GM12873 (cell line): ENCODE results near the gene ZC3H14.

Experiments used
- TF ChIP-seq, protein P1 (sequence below): IDR thresholded peaks from 2 replicates; pipeline ENCODE4 v1.5.1; 2012; ENCODE audit warnings: low read depth, mild to moderate bottlenecking, moderate library complexity, low read length, control low read depth; ENCODE audit not compliant: insufficient read depth; ENCODE audit errors: missing control alignments

Gene ZC3H14

GRCh38 chr14:88625671-88626070 lies 62.8 kb downstream of the ZC3H14 start:
- TF ChIP-seq, protein P1, sequence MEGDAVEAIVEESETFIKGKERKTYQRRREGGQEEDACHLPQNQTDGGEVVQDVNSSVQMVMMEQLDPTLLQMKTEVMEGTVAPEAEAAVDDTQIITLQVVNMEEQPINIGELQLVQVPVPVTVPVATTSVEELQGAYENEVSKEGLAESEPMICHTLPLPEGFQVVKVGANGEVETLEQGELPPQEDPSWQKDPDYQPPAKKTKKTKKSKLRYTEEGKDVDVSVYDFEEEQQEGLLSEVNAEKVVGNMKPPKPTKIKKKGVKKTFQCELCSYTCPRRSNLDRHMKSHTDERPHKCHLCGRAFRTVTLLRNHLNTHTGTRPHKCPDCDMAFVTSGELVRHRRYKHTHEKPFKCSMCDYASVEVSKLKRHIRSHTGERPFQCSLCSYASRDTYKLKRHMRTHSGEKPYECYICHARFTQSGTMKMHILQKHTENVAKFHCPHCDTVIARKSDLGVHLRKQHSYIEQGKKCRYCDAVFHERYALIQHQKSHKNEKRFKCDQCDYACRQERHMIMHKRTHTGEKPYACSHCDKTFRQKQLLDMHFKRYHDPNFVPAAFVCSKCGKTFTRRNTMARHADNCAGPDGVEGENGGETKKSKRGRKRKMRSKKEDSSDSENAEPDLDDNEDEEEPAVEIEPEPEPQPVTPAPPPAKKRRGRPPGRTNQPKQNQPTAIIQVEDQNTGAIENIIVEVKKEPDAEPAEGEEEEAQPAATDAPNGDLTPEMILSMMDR, result no peak

DNA sequence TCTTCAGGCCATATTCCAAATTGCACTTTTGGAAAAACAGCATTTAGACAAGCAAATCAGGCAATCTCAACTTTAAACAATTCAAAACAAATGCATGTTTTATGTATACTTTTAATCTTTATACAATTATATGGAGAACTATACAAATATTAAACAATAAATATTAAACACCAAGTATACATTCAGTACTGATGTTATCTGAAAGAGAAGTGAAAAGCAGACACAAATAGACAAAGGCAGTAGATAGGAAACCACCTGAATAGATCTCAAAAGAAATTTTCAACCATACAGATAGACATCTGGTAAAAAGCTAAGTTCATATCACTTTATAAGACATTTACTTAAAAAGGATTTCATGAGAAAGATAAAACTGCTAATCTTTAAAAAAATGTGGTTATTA lies 65.2 kb downstream of the ZC3H14 start:
- TF ChIP-seq, protein P1, result no peak

DNA sequence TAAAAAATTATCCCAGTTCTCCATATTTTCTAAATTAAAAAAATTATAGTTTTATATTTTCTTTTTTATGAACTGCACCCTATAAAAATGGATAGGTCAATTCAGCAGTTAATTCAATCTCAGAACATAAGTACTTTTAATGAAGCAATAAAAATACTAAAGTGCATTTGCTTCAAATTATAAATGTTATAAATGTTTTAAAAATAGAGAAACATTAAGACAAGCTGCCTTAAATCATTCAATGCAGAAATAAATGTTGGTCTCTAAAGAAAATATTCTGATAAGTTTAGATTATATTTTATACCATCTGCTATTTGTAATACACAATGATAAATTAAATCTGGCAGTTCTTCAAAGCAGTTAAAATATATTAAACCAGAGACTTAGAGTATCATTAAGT lies 65.6 kb downstream of the ZC3H14 start:
- TF ChIP-seq, protein P1, result no peak

- TF ChIP-seq, protein P1, result no peak
Measured at GRCh38 chr14:88630565-88630964, 67.7 kb downstream of the ZC3H14 start.

DNA sequence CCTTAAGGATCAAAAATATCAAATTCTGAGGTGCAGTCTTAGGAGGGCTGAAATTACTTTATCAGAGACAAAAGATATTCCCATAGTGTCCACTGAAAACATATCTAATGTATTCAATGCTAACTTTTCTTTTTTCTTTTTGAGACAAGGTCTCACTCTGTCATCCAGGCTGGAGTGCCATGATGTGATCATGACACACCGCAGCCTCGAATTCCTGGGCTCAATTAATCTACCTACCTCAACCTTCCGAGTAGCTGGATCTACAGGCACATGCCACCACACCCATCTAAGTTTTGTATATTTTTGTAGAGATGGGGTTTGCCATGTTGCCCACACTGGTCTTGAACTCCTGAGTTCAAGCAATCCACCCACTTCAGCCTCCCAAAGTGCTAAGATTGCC lies 68.3 kb downstream of the ZC3H14 start:
- TF ChIP-seq, protein P1, result no peak

DNA sequence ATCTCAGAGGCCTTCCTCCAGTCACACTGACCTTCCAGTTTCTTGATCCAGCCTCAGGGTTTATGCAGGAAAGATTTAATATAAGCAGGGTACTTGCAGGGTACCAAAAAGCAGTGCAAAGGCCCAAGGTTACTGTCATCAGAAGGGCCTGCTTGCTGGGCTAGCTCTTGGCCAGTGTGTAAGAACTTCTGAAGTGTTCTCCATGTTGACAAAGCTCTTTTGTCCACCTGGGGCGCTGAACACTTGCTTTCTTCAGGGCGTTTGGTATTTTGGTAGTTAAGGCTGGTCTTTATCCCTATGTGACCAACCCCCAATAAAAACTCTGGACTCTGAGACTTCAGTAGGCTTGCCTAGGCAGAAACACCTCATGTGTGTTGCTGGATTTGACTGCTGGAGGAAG lies 69.7 kb downstream of the ZC3H14 start:
- TF ChIP-seq, protein P1, result no peak

DNA sequence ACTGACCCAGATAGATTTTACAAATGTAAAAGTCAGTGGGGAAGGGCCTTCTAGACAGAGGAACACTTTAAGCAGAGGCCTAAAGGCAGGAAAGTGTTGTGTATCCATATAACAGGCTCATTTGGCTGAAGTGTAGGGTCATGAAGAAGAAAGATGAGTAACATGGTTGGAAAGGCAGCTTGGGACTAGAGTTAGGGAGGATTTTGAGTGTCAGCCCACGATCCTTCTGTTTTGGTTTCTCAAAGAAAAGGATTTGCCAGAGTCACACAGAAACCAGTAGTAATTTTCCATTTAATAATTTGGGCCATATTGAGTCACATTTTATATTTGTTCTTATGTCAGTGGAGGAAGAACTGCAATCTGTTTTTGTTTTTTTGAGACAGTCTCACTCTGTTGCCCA lies 76.4 kb downstream of the ZC3H14 start:
- TF ChIP-seq, protein P1, result no peak

DNA sequence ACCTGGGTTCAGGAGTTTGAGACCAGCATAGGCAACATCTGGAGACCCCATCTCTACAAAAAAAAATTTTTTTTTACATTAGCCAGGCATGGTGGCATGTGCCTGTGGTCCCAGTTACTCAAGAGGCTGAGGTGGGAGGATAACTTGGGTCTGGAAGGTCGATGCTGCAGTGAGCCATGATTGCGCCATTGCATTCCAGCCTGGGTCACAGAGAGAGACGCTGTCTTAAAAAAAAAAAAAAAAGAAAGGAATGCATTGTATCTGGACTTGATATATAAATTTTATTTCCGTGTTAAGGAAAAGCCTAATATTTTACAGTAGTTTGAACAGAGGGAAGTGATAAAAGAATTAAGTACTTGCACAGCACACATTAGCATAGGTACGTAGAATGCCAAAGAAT lies 97.2 kb downstream of the ZC3H14 start:
- TF ChIP-seq, protein P1, result no peak
